Measurements from ENCODE around the gene RNF19B.

The RNF19B gene

GRCh38 chr1:32887623-32888022, 77.0 kb downstream of the RNF19B start:
- DNase-seq = no peak

GRCh38 chr1:32886828-32887414, 77.7 kb downstream of the RNF19B start:
- DNase-seq = peak; percentile 28
